ENCODE results near the gene PITX1. TPM values are rescaled to one million over a fixed set of nuclear protein-coding genes. Genes with fewer than 3 reads are reported as not detected.

Gene PITX1
- total RNA-seq, 4 donors from 2014 or later: 0.13 to 0.44 TPM; not detected in 2

GRCh38 chr5:135050244-135050767 lies 16.3 kb upstream of the PITX1 start:
- Histone ChIP-seq H3K36me3 (no peaks in the 10 kb centered on the region), H3K27me3 (no peaks in the 10 kb centered on the region), H3K27ac (no peak overlapping the region), H3K4me3 (replicated peaks in 1 of 3) (no peak overlapping the region), H3K4me1 (no peaks in the 10 kb centered on the region), H3K9me3 (no peaks in the 10 kb centered on the region)
- WGBS, 2 donors: 13 to 14% methylated on average over 16 to 22 of the region's 45 CpGs
- no peak for TF ChIP-seq POLR2A (IDR thresholded peaks at IDR 0.05)
- TF ChIP-seq, protein P1, sequence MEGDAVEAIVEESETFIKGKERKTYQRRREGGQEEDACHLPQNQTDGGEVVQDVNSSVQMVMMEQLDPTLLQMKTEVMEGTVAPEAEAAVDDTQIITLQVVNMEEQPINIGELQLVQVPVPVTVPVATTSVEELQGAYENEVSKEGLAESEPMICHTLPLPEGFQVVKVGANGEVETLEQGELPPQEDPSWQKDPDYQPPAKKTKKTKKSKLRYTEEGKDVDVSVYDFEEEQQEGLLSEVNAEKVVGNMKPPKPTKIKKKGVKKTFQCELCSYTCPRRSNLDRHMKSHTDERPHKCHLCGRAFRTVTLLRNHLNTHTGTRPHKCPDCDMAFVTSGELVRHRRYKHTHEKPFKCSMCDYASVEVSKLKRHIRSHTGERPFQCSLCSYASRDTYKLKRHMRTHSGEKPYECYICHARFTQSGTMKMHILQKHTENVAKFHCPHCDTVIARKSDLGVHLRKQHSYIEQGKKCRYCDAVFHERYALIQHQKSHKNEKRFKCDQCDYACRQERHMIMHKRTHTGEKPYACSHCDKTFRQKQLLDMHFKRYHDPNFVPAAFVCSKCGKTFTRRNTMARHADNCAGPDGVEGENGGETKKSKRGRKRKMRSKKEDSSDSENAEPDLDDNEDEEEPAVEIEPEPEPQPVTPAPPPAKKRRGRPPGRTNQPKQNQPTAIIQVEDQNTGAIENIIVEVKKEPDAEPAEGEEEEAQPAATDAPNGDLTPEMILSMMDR (IDR thresholded peaks at IDR 0.05): no peak
- DNase-seq: no peak
- intact Hi-C loops (cut with DNase I): no loop called here

- Histone ChIP-seq H3K27ac (no peak overlapping the region), H3K4me1 (no peaks in the 10 kb centered on the region), H3K36me3 (no peaks in the 10 kb centered on the region), H3K27me3 (no peaks in the 10 kb centered on the region), H3K9me3 (no peaks in the 10 kb centered on the region), H3K4me3 (replicated peaks in 1 of 3) (no peak overlapping the region)
- 32 to 50% methylated on average over 1 of the region's 1 CpG for WGBS, 2 donors
- TF ChIP-seq POLR2A (IDR thresholded peaks at IDR 0.05): no peak
- TF ChIP-seq, protein P1 (IDR thresholded peaks at IDR 0.05): no peak
- no peak for DNase-seq
- intact Hi-C loops (cut with DNase I): no loop called here
These were observed 14.9 kb upstream of the PITX1 start for GRCh38 chr5:135048930-135049329.

DNA sequence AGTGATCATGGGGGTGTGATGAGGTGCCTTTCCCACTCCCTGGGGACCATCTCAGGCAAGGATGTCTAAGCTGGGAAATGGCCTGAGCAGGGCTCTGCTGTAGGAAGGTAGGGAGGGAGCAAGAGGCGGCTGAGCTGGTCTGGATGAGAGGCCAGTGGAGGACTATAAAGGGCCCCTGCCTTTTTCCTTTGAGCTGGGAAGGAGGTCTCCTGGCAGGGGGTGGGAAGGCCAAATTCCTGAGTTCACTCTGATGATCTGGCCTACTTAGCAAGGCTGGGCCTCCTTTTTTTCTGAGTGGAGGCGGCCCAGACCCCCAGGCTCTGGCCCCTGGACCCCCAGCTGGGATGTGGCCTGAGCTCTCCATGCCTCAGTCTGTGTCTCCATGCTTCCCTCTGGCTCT lies 14.3 kb upstream of the PITX1 start:
- DNase-seq: no peak
- no peaks in the 10 kb centered on the region for H3K4me1 ChIP-seq
- no peaks in the 10 kb centered on the region for H3K27me3 ChIP-seq
- no peaks in the 10 kb centered on the region for H3K36me3 ChIP-seq
- no peak overlapping the region for H3K4me3 ChIP-seq (replicated peaks in 1 of 3)
- WGBS, 2 donors: 93 to 100% methylated on average over 2 of the region's 2 CpGs
- no peak for TF ChIP-seq POLR2A (IDR thresholded peaks at IDR 0.05)
- TF ChIP-seq, protein P1 (IDR thresholded peaks at IDR 0.05): no peak
- H3K9me3 ChIP-seq: no peaks in the 10 kb centered on the region
- H3K27ac ChIP-seq: no peak overlapping the region
- intact Hi-C loops (cut with DNase I): no loop called here

DNA sequence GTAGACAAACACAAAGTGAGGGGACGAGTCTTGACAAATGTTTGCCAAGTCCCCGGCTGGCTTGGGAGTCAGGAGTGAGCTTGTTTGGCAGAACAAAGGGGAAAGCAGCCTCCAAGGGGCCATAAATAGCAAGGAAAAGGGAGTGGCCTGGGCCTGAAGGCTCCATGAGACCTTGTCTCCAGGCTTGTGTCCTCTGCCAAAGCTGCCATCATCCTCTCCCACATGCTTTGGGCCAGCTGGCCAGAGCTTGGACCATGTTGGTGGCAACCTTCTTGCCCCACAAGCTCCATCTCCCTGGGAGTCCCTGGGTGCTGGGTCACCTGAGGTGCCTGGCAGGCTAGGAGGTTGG lies 13.3 kb upstream of the PITX1 start:
- Histone ChIP-seq H3K4me1 (no peaks in the 10 kb centered on the region), H3K9me3 (no peaks in the 10 kb centered on the region), H3K36me3 (no peaks in the 10 kb centered on the region), H3K27ac (no peak overlapping the region), H3K4me3 (replicated peaks in 1 of 3) (no peak overlapping the region), H3K27me3 (no peaks in the 10 kb centered on the region)
- DNase-seq: no peak
- intact Hi-C loops (cut with DNase I): no loop called here
- WGBS, 2 donors: 65 to 75% methylated on average over 2 of the region's 2 CpGs
- TF ChIP-seq, protein P1 (IDR thresholded peaks at IDR 0.05): no peak
- TF ChIP-seq POLR2A (IDR thresholded peaks at IDR 0.05): no peak

DNA sequence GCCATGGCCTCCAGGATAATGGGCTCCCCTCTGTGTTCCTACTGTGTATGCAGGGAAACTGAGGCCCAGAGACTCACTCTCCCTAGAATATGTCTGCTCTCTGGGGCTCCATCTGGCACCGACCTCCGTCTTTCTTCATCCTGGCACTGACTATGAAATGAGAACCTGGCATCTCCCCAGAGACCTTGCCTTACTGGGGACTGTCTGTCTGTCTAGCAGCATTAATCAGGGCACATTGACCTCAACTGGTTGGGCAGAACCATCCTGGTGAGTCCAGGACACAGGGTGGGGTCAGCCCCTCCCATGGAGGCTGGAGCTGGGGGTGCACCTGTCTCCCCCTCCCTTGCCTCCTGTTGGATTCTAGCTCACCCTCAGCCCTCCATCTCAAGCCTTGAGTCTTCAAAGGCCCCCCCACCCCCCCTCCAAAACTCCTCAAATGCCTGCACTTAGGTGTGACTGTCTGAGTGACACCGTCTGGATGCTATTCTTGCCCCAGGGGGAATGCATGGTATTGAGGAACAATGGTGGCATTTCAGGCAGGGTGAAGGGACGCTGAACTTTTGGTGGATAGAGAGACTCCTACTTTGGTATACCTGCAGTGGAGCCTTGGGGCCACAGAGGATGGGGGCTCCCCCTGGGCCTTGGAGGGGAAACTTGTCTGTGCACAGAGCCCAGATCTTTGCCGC lies 12.8 kb upstream of the PITX1 start:
- Histone ChIP-seq H3K27me3 (no peaks in the 10 kb centered on the region), H3K36me3 (no peaks in the 10 kb centered on the region), H3K9me3 (no peaks in the 10 kb centered on the region), H3K27ac (no peak overlapping the region), H3K4me3 (replicated peaks in 1 of 3) (no peak overlapping the region), H3K4me1 (no peaks in the 10 kb centered on the region)
- no peak for DNase-seq
- intact Hi-C loops (cut with DNase I): no loop called here
- TF ChIP-seq, protein P1 (IDR thresholded peaks at IDR 0.05): no peak
- TF ChIP-seq POLR2A (IDR thresholded peaks at IDR 0.05): no peak
- WGBS, 2 donors: 79 to 80% methylated on average over 5 of the region's 5 CpGs
